TTC549 (cell line): ENCODE measurements around the gene PGAP6.
"Not testable (repeated sequence)": the region's sequence is repeated elsewhere in the genome, so short reads cannot be mapped to it uniquely, and the experiment has no call there.

ENCODE experiments used
- FAIRE-seq: peaks from 2 replicates; lab custom pipeline; 2012; peaks lifted over from hg19 to GRCh38; lab: Jason Lieb, UNC

Gene PGAP6

DNA sequence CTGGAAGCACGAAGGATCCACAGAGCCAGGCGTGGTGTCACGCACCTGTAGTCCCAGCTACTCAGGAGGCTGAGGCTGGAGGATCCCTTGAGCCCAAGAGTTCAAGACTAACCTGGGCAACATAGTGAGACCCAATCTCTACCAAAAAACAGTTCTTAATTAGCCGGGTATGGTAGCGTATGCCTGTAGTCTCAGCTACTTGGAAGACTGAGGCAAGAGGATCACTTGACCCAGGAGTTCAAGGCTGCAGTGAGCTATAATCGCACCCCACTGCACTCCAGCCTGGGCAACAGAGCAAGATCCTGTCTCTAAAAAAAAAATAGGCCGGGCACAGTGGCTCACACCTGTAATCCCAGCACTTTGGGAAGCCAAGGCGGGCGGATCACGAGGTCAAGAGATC, 33.3 kb downstream of the PGAP6 start:
- FAIRE-seq, result not testable (repeated sequence)

DNA sequence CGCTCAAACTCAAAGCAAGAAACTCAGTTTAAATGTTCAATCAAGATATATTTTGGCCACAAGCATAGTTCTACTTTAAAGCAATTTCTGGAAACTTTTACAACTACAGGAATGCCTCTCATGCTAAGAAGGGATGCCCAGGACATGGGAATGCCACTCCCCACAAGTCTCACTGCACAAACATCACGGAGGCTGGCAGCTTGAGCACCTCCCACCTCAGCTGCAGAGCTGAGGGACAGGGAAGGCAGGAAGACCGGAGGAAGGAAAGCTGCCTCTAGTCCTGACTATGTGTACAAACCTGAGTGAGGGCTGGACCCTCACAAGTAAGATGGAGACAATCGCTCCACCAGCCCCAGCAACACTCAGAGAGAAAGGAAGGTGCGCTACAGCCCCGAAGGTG, 34.6 kb downstream of the PGAP6 start:
- FAIRE-seq, result no peak

DNA sequence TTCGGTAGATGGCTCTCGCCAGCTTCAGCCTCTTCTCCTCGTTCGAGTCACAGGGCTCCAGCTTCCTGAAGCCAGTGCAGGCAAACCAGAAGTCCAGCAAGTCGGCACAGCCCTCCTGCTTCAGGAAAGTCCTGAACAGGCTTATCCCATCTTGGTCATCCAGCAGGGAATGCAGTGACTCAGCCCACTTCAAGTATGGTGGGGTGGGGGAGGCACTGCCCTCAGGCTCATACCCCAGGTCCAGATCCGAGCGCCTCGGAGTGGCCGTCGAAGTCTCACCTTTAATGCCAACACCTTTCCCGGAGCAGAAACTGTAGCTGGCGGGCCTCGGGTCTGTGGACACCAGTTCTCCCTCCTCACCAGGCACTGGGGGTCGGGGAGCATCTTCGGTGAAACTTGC, 35.2 kb downstream of the PGAP6 start:
- no peak for FAIRE-seq

DNA sequence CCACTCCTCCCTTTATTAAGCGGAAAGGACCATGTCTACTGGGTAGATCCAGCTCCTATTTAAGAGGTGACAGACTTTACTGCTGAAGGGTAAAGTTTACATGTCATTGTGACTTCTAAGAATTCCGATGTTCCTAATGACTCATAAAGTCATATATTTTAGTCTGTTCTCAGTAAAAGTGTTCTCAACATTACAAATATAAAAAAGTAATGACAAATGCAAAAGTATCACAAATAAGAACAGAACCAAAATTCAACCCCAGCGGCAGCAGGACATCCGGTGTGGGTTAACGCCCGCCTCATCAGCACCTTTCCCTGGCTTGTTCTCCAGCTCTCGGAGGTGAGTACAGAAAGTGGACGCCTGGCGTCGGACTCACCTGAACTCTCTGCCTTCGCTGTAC, 36.0 kb downstream of the PGAP6 start:
- no peak for FAIRE-seq

DNA sequence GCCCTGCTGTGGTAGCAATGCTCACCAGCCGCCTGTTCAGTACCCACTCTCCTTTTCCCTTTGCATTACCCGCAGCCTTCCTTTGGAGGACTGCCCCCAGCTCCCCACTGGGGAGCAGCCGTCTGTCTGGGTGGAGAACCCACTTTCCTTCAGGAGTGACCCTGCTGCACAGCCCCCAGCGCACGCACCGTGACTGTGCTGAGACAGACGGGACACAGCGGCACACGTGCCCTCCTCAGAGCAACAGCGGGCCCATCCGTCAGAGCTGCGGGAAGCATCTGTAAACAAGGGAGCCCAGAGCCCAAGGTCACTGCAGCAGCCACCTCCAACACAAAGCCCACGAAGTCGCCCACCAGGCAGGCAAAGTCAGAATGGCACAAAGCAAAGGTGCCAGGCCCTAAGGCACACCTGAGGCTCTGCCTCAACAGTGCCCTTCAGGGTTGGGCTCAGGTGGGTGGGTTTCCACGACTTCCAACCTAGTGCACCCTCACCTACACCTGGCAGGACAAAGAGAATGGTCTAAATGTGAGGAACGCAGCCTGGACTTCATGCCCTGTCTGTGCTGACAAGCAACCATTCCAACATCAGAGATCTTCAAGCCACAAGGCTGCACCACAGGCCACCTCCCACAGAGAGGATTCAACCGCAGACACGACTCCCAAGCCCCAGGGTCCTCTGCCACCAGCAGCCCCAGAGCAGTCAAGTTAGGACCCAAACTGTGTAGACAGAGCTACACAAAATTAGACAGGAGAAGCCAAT, 39.1 kb downstream of the PGAP6 start:
- FAIRE-seq, result no peak

DNA sequence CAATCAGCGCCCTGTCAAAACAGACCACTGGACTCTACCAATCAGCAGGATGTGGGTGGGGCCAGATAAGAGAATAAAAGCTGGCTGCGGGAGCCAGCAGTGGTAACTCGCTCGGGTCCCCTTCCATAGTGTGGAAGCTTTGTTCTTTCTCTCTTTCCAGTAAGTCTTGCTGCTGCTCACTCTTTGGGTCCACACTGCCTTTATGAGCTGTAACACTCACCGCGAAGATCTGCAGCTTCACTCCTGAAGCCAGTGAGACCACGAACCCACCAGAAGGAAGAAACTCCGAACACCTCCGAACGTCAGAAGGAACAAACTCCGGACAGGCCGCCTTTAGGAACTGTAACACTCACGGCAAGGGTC, 39.8 kb downstream of the PGAP6 start:
- FAIRE-seq, result not testable (repeated sequence)

DNA sequence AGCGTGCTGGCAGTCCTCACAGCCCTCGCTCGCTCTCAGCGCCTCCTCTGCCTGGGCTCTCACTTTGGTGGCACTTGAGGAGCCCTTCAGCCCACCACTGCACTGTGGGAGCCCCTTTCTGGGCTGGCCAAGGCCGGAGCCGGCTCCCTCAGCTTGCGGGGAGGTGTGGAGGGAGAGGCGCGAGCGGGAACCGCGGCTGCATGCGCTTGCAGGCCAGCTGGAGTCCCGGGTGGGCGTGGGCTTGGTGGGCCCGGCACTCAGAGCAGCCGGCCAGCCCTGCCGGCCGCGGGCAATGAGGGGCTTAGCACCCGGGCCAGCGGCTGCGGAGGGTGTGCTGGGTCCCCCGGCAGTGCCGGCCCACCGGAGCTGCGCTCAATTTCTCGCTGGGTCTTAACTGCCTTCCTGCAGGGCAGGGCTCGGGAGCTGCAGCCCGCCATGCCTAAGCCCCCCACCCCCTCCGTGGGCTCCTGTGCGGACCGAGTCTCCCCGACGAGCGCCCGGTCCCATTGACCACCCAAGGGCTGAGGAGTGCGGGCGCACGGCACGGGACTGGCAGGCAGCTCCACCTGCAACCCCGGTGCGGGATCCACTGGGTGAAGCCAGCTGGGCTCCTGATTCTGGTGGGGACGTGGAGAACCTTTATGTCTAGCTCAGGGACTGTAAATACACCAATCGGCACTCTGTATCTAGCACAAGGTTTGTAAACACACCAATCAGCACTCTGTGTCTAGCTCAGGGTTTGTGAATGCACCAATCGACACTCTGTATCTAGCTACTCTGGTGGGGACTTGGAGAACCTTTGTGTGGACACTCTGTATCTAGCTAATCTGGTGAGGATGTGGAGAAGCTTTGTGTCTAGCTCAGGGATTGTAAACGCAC, 40.4 kb downstream of the PGAP6 start:
- FAIRE-seq, result not testable (repeated sequence)

DNA sequence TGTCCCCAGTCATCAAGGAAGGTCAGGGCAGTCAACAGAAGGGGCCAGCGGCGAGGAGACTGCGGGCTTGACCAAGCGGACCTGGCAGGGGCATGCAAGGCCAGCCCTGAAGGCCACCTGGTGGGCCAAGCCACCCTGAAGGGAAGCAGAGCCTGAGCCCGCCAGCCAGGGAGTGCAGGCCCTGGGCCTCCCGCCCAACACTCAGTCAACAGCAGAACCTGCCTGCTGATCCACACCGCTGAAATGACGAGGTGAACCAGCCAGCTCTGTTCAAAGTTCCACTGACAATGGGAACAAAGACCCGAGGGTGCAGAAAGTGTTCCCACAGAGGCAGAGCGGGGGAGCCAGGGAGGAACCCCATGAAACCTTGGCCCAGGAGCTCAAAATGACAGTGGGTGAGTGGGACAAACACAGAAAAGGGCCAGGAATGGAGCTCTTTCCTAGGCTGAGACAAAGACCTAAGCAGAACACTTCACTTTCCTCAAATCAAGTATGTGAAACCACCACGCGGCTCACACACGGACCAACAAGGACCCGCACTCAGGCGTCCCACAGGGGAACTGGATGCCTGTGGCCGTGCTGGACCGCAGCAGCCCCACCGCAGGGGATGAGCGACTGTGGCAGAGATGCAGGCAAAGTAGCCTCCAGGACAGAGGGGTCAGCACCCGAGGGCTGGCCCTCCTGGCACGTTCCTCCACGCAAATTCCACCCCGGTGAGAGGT, 41.2 kb downstream of the PGAP6 start:
- no peak for FAIRE-seq

DNA sequence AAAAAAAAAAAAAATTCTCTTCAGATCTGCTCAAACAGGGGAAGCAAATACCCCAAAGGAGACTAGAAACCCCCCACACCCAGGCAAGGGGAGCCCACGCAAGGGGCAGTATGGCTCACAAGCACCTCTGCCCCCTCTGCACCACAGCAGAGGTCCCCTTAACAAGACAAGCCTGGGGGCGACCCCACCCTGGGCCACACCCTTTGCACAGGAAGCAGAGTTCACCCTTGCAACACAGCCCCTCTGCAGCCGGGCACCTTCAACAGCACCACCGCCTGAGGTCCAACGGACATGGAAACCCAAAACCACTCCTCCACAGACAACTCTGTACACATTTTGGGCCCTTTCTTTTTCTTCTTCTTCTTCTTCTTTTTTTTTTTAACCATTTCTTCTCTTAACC, 42.1 kb downstream of the PGAP6 start:
- no peak for FAIRE-seq

DNA sequence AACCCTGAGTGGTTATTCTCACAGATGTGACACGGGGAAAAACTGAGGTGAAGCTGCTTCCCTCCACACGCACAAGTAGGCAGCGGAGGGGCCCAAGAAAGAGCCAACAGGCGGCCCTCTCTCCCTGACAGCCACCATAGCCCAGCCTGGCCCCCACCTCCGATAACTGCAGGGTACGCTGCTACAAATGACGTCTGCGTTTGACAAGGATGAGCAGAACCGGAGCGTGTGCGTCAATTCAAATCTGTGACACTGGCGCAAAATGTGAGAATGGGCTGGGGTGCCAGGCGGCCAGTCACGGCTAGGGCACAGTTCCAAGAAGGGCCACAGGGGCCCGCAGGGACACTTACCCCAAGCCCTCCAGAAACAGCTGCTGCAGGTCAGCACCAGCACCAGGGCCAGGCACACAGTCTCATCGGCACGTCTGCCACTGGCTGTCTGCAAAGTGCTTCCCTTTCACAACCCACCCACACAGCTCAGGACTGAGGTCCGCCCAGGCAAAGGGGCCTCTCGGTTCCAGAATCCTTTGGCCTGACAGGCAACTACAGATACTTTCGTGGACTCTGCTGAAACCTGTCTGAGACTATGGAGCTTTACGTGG, 43.7 kb downstream of the PGAP6 start:
- no peak for FAIRE-seq

DNA sequence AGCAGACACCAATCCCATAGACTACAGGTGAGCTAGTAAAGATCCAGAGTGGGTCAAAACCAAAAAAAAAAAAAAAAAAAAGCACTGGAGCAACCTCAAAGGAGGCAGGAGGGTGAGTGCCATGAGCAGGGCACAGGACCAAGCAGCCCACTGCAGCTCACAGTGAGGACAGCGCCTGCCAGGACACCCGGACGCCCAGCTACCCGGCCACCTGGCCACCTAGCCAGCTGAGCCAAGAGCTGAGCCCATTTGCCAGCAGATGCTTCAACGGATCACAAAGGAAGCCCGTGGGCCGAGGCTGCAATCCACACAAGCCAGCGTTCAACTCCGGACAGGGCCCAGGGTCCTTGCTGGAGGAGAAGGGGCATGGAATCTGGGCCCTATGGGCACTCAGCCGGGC, 44.3 kb downstream of the PGAP6 start:
- no peak for FAIRE-seq

DNA sequence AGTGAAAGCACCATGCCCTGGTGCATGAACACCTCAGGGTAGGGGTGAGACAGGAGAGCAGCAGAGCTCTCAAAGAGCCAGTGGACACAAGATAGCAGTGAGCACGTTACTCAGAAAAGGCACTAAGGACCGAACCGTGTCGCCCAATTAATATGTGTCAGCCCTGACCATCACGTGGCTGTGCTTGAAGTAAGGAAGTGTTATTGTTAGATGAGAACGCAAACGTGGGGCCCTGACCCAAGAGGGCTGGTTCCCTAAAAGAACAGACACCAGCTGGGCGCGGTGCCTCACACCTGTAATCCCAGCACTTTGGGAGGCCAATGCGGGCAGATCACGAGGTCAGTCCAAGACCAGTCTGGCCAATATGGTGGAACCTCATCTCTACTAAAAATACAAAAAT, 45.5 kb downstream of the PGAP6 start:
- FAIRE-seq, result no peak

DNA sequence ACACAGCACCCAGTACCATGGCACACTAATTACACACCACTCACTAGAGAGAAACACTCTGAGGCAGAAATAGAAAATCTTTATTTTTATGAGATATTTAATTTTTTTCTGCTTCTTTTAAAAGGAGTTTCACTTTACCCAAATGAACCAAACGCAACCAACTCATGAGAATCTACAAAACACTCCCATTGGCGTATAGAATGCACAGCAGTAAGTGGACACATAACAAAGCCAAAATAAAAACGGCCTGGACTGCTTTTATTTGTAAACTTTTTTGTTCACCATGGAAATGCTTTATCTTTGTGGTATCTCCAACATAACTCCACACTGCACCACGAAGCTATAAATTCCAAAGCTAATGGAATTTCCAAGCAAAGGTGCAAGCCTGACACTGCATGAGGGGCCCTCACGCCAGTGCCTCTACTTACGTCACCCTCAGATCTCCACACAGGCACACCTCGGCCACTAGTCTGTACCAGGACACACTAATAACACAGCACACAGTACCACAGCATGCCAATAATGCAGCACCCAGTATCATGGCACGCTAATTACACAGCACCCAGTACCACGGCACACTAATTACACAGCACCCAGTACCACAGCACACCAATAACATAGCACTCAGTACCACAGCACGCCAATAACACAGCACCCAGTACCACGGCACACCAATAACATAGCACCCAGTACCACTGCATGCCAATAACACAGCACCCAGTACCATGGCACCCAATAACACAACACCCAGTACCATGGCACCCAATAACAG, 46.7 kb downstream of the PGAP6 start:
- not testable (repeated sequence) for FAIRE-seq

DNA sequence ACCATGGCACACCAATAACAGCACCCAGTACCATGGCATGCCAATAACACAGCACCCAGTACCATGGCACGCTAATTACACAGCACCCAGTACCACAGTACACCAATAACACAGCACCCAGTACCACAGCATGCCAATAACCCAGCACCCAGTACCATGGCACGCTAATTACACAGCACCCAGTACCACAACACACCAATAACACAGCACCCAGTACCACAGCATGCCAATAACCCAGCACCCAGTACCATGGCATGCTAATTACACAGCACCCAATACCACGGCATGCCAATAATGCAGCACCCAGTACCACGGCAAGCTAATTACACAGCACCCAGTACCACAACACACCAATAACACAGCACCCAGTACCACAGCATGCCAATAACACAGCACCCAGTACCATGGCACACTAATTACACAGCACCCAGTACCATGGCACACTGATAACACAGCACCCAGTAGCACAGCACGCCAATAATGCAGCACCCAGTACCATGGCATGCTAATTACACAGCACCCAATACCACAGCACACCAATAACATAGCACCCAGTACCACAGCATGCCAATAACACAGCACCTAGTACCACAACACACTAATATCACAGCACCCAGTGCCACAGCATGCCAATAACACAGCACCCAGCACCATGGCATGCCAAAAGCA, 47.5 kb downstream of the PGAP6 start:
- FAIRE-seq, result not testable (repeated sequence)

DNA sequence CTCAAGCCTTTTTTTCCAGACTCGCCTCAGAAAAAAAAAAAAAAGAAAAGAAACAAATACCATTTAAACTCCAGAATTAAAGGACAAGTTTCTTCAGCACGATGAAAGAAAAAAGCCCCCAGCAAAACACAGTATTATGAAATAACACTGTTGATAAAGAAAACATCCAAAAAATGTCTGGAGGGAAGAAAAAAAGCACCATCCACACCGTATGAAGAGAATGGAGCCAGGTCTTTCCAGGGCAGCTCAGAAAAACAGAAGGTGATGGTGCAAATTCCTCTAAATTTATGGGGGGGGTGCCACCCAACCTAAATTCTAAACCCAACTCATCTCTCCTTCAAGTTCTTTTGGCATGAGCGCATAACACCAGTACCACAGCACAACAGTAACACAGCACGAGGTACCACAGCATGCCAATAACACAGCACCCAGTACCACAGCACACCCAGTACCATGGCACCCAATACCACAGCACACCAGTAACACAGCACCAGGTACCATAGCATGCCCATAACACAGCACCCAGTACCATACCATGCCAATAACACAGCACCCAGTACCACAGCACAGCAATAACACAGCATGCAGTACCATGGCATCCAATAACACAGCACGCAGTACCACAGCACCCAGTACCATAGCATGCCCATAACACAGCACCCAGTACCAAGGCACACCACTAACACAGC, 48.2 kb downstream of the PGAP6 start:
- FAIRE-seq, result no peak

DNA sequence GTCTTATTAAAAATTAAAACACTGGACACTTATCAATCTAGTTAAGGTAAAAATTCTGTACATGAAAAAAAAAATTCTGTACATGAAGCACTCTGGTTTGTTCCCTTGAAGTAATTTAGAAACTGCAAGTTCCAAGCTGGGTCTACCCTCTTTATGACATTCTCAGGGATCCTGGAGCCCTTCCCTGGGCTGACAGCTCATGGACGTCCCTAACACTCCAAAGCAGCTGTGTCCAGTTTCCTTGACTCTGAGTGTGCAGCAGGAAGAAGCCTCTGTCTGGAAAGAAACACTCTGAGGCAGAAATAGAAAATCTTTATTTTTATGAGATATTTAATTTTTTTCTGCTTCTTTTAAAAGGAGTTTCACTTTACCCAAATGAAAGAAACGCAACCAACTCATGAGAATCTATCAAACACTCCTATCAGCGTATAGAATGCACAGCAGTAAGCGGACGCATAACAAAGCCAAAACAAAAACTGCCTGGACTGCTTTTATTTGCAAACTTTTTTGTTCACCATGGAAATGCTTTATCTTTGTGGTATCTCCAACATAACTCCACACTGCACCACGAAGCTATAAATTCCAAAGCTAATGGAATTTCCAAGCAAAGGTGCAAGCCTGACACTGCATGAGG, 50.5 kb downstream of the PGAP6 start:
- not testable (repeated sequence) for FAIRE-seq

DNA sequence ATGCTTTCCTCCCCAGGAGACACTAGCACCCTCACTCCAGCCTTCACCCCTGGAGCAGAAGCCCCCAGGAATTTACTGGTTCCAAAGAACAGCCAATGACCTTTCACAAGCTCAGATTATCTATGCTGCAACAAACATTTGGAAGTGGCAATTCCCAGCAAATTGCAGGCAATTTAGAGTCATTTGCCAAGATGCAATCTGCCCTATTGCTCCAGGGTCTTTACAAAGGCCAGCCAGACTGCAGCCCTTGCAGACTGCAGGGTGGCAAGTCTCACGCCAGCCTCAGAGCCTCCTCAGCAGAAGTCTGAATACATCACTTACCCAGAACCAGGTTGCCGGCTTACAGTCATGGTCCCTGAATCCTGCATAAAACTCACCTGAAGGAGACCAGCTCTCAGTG, 51.0 kb downstream of the PGAP6 start:
- no peak for FAIRE-seq

DNA sequence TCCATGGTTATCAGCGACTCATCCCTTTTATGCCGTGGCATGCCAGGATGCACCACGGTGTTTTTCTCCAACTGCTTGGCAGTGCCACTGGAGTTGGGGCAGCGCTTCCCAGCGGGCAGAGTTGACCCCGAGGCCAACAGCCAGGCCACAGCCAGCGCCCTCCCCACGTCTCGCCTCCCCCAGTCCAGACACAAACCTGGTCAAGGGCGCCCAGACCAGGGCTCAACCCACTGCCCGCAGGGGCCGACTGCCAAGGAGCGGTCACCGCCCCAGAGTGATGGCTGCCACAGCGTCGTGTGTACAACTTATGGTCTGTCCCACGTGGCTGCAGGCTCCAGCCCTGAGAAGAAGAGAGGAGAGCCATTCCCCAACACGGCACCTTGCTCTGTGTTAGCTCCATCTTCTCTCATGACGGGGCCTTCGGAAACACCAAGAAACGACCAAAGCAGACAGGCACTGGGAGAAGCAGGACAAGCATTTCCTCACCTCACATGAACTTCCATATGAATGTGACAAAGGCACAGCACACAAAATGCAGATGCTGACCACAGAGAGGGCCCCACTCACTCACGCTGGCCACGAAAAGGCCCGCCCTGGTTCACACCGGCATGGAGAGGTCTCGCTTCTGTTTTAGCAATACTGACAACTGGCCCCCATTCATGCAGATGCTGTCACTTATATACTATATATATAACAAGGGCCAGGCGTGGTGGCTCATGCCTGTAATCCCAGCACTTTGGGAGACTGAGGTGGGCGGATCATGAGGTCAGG, 56.2 kb downstream of the PGAP6 start:
- no peak for FAIRE-seq
